Stimulated activated memory B cell treated with anti-CD40 and anti-IgM and Interleukin-4, amounts not matched to agents 10 μg/mL and 1 μg/mL and 100 μg/mL, for 72 hours (primary cell): ENCODE results near the gene ABCB1.

Experiments
- ATAC-seq: fragments of 150-1000 bp; cut with Tn5 transposase; 2 replicates; pipeline ENCODE4 v1.10.0; 2021
- H3K27ac Mint-ChIP-seq: one replicate; pipeline ENCODE4 v1.8.0; 2022; ENCODE audit warnings: mild to moderate bottlenecking, mixed read lengths
- H3K27me3 Mint-ChIP-seq: one replicate; pipeline ENCODE4 v1.8.0; 2022; ENCODE audit warnings: mixed read lengths
- H3K36me3 Mint-ChIP-seq: one replicate; pipeline ENCODE4 v1.8.0; 2022; ENCODE audit warnings: mixed read lengths
- H3K4me1 Mint-ChIP-seq: one replicate; pipeline ENCODE4 v1.8.0; 2022; ENCODE audit warnings: mixed read lengths
- H3K4me3 Mint-ChIP-seq: one replicate; pipeline ENCODE4 v1.8.0; 2022; ENCODE audit warnings: mild to moderate bottlenecking, moderate library complexity, mixed read lengths
- H3K9me3 Mint-ChIP-seq: one replicate; pipeline ENCODE4 v1.8.0; 2022; ENCODE audit warnings: mixed read lengths

Gene ABCB1

DNA sequence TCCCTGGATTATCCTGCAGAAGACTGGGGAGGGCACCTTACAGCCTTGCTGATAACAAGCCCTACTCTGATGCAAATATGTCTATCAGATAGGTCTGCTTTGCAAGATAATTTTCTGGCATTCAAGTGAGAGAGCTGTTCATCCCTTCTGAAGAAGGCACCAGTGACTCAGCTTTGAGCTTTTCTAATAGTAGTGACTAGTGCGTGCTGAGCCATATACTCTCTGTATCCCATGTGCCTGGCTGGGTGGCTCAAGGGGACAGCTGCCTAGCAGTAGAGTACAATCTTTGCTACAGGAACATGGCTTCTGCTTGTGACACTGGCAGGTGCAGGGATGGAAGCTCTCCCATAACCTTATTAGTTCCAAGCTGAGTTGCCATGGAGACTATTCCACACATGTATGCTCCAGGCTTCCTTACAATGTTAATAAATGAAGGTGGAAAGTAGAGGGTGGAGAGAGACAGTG lies 90.2 kb downstream of the ABCB1 start:
- ATAC-seq = peak; percentile 31
- H3K4me3 Mint-ChIP-seq = no peak overlapping the region
- no peak overlapping the region for H3K27ac Mint-ChIP-seq
- H3K9me3 Mint-ChIP-seq = no peaks in the 10 kb centered on the region
- peaks cover 16% of the 10 kb centered on the region for H3K4me1 Mint-ChIP-seq
- peaks cover 6% of the 10 kb centered on the region for H3K36me3 Mint-ChIP-seq
- H3K27me3 Mint-ChIP-seq = no peaks in the 10 kb centered on the region

DNA sequence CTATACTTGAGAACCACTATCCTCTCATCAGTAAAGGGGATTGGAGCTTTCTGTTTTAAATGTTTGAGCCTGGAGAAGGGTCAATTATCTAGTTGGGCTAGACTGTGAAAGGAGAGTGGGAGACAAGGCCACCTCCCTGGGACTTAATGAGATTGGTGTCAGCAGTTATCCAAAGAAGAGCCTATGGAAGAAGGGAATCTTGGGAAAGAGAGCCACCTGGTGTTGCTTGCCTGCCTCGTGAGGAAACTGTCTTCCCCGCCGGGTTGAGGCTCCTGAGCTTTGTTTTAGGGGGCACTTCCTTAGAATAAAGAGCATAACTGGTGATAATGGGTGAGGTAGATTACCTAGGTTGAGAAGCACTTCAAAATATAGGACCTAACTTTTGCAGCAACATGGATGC lies 93.2 kb downstream of the ABCB1 start:
- H3K36me3 Mint-ChIP-seq = no peaks in the 10 kb centered on the region
- no peaks in the 10 kb centered on the region for H3K9me3 Mint-ChIP-seq
- ATAC-seq = no peak
- no peaks in the 10 kb centered on the region for H3K27me3 Mint-ChIP-seq
- H3K4me3 Mint-ChIP-seq = no peak overlapping the region
- H3K4me1 Mint-ChIP-seq = peaks cover 16% of the 10 kb centered on the region
- H3K27ac Mint-ChIP-seq = no peak overlapping the region

DNA sequence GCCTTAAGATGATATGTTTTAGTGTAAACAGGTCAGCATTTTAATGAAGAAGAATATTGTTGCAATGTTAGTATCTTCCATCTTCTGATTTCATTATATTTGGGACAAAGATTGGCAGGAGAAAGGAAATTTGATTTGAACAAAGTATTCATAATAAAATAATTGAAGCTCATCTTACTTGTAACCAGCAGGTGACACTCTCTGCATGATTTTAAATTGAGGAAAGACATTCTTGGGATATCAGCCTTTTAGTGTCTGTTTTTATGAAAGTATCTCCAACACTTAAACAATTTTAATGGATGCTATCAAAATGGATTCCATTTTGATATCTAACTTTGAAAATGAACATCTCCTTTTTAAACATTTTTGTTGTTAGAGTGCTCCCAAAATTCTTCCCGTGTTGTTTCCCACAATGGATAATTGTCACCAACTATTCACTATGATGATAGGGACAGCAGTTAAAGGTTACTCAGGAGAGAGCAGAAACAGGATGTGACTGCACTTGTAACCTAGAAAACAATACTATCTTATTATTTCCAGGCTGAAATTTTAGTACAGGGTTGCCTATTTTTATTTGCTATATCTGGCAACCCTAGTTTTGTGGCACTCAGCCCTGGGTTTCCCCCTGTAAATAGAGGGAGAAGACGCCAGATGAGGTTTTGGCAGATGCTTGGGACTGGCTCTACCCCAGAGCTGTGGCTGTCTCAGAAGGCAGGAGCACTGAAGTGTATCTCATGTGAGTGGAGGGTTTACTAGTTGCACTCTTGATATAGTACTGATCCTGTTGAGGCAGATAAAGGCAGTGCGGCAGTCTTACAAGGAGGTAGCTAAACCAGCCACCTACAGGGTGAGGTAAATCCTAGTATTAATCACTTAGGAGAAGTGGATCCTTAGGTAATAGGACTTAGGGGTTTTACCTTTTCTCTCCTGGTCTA lies 94.2 kb downstream of the ABCB1 start:
- H3K36me3 Mint-ChIP-seq = no peaks in the 10 kb centered on the region
- ATAC-seq = no peak

DNA sequence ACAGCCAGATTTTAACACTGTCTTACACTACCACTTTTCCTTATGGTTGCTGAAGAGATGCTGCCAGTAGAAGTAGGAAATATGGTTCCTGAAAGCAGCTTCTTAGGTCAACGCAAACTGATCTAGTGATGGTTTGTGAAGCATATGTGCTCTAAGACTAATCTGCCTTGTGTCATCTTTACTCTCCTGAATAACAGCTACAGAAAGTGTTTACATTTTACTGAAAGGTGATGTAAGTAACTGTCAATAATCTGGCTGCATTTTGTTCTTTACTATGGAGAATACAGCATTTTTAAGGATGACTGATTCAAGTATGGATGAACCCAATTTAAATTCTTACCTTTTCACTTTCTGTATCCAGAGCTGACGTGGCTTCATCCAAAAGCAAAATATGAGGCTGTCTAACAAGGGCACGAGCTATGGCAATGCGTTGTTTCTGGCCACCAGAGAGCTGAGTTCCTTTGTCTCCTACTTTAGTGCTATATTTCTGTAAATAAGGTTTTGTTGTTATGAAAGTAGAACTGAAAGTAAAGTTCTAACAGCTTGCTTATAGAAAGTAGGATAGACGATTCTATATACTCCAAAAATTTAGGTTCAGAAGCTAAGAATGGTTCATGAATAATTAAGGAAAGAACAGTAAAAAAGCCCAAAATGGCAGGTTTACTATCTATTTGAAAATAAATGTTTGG lies 95.0 kb downstream of the ABCB1 start:
- Mint-ChIP-seq H3K4me1 (peaks cover 16% of the 10 kb centered on the region), H3K4me3 (no peak overlapping the region), H3K36me3 (no peaks in the 10 kb centered on the region), H3K27ac (peak overlapping the region; percentile 32), H3K27me3 (no peaks in the 10 kb centered on the region), H3K9me3 (no peaks in the 10 kb centered on the region)
- ATAC-seq = no peak

More for the DNA sequence above, 94.2 kb downstream of the ABCB1 start:
- peak overlapping the region; percentile 50 for H3K27ac Mint-ChIP-seq
- no peaks in the 10 kb centered on the region for H3K9me3 Mint-ChIP-seq
- H3K27me3 Mint-ChIP-seq = no peaks in the 10 kb centered on the region
- H3K4me3 Mint-ChIP-seq = no peak overlapping the region
- H3K4me1 Mint-ChIP-seq = peaks cover 16% of the 10 kb centered on the region

DNA sequence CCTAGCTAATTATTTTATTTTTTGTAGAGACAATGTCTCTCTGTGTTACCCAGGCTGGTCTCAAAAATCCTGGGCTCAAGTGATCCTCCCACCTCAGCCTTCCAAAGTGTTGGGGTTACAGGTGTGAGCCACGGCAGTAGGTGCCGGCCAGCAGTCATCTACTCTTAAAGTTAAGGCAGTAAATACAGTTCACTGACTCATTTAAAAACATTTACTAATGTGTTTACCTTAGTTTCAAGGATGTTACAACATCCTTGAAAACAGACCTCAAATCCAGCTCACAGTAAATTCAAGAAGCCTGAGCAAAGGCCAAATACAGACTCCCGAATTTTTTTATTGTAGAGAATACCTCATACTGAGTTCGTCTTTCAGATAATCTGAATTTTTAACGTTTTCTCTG lies 95.6 kb downstream of the ABCB1 start:
- no peaks in the 10 kb centered on the region for H3K27me3 Mint-ChIP-seq
- ATAC-seq = no peak
- H3K36me3 Mint-ChIP-seq = no peaks in the 10 kb centered on the region
- H3K4me3 Mint-ChIP-seq = no peak overlapping the region
- H3K27ac Mint-ChIP-seq = no peak overlapping the region
- no peaks in the 10 kb centered on the region for H3K9me3 Mint-ChIP-seq
- H3K4me1 Mint-ChIP-seq = peaks cover 16% of the 10 kb centered on the region

DNA sequence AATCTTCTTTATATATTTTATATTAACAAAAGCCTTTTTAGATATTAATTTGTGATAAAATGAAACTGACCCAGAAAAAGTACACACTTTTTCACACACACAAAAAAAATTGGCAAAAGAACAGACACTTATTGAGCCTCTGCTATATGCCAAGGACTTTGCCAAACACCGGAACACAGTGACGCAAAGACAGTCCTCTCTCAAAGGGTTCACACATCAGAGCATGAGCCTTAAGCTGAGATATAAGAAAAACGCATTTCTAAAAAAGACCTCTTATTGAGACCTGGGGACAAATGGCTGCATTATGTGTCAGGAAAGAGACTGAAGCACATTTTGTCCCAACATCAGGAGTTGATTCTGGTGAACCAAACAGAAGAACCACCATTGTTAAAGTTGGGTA lies 101.2 kb downstream of the ABCB1 start:
- Mint-ChIP-seq H3K4me3 (no peak overlapping the region), H3K27me3 (no peaks in the 10 kb centered on the region), H3K4me1 (peaks cover 15% of the 10 kb centered on the region), H3K9me3 (no peaks in the 10 kb centered on the region), H3K27ac (no peak overlapping the region), H3K36me3 (no peaks in the 10 kb centered on the region)
- no peak for ATAC-seq

DNA sequence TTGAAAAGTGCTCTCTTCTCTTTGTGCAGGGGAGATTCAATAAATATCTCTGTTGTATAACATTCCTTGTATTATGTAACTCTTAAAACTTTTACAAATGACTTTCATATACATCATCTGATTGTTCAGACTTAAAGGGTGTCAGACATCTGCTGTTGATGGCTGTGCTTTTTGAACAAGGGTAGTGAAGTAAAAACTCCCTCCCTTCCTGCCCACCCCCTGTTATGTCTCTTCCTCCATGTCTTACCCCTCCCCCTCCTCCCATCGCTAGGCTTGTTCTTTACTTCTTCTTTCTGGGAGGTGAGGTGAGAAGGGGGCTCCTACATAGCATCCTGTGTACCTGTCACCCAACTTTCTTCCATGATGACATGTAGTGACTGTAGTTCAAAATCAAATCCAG lies 101.8 kb downstream of the ABCB1 start:
- ATAC-seq = peak; percentile 51
- H3K4me3 Mint-ChIP-seq = no peak overlapping the region
- H3K27me3 Mint-ChIP-seq = no peaks in the 10 kb centered on the region
- H3K27ac Mint-ChIP-seq = no peak overlapping the region
- no peaks in the 10 kb centered on the region for H3K36me3 Mint-ChIP-seq
- H3K4me1 Mint-ChIP-seq = peaks cover 15% of the 10 kb centered on the region
- no peaks in the 10 kb centered on the region for H3K9me3 Mint-ChIP-seq

DNA sequence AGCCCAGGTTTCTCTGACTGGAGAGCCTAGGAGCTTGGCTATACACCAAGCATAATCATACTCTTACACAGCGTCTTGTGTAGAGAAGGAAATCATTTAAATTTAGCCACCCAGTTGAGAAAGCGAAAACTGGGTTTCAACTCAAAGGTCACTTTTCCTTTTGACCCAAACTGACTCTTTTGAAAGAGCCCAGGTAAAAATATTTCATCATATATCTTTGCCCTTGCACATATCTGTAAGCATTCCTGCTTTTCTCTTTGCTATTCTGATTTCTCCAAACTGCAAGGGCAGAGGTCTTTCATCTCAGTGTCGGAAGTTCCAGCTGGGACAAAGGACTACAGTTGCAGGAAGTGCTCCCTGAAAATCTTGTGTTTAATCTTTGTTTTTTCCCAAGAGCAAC lies 103.2 kb downstream of the ABCB1 start:
- ATAC-seq = no peak
- Mint-ChIP-seq H3K4me3 (no peak overlapping the region), H3K27me3 (no peaks in the 10 kb centered on the region), H3K9me3 (no peaks in the 10 kb centered on the region), H3K27ac (no peak overlapping the region), H3K4me1 (peaks cover 15% of the 10 kb centered on the region), H3K36me3 (no peaks in the 10 kb centered on the region)

DNA sequence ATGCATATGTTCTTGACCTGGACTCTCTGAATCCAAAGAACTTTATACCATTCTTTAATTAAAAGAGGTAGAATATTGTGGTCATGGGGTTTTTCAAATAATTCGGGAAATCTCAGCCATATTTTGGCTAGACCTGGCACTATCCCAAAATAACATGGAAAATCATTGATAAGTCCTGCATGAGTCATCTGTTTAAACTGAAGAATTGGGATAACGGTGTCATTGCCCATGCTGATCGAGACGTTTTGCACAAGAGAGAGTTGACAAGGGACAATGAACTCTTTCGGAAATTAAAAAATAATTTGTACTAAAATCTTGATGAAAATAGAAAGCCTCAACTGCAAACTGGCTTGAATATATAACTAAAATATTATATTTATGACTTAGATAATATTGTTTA lies 105.3 kb downstream of the ABCB1 start:
- Mint-ChIP-seq H3K27me3 (no peaks in the 10 kb centered on the region), H3K9me3 (peaks cover 3% of the 10 kb centered on the region), H3K4me3 (no peak overlapping the region), H3K27ac (no peak overlapping the region), H3K36me3 (no peaks in the 10 kb centered on the region), H3K4me1 (peaks cover 15% of the 10 kb centered on the region)
- no peak for ATAC-seq

DNA sequence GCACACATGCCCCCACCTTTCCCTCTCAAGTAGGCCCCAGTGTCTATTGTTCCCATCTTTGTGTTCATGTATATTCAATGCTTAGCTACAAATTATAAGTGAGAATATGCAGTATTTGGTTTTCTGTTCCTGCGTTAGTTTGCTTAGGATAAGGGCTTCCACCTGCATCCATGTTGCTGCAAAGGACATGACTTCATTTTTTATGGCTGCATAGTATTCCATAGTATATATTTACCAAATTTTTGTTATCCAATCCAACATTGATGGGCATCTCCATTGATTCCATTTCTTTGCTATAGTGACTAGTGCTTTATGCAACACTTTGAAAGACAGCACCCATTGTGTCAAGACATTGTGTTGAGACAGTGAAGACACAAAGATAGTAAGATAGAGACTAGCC lies 106.2 kb downstream of the ABCB1 start:
- Mint-ChIP-seq H3K9me3 (peaks cover 3% of the 10 kb centered on the region), H3K4me3 (no peak overlapping the region), H3K27ac (no peak overlapping the region), H3K36me3 (no peaks in the 10 kb centered on the region), H3K27me3 (no peaks in the 10 kb centered on the region), H3K4me1 (peaks cover 15% of the 10 kb centered on the region)
- no peak for ATAC-seq

DNA sequence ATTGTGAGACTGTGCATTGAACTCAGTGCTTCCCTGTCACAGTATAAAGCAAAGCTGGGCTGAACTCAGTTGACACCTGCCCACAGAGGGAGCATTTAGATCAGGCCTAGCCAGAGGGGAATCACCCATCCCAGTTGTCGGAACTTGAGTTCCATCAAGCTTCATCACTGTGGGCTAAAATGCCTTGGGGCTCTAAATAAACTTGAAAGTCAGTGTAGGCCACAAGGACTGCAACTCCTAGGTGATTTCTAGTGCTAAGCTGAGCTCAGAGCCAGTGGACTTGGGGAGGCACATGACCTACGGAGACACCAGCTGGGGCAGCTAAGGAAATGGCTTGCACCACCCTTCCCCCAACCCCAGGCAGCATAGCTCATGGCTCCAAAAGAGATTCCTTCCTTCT lies 117.6 kb downstream of the ABCB1 start:
- H3K9me3 Mint-ChIP-seq = no peaks in the 10 kb centered on the region
- H3K4me1 Mint-ChIP-seq = peaks cover 6% of the 10 kb centered on the region

DNA sequence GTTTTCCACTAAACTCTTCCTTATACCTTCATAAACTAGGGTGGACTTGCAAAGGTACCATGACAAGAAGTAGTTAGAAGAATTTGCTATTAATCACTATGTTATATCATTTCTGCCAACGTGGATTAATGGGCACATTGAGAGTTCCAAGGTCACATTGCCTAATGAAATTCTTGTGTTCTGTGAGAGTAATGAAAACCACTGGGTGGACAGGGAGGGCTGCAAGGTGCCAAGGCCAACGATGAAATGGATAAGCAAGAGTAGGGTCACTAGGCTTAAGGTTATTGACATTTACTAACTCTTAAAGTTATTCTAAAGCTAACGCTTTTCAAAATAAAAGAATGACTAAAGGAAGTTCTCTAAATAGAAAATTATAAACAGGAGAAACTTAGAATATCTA lies 118.6 kb downstream of the ABCB1 start:
- no peak for ATAC-seq
- no peak overlapping the region for H3K27ac Mint-ChIP-seq
- no peaks in the 10 kb centered on the region for H3K36me3 Mint-ChIP-seq
- no peak overlapping the region for H3K4me3 Mint-ChIP-seq
- H3K9me3 Mint-ChIP-seq = no peaks in the 10 kb centered on the region
- H3K4me1 Mint-ChIP-seq = peaks cover 6% of the 10 kb centered on the region
- H3K27me3 Mint-ChIP-seq = no peaks in the 10 kb centered on the region

More for the DNA sequence above, 117.6 kb downstream of the ABCB1 start:
- Mint-ChIP-seq H3K4me3 (no peak overlapping the region), H3K27ac (no peak overlapping the region), H3K36me3 (no peaks in the 10 kb centered on the region), H3K27me3 (no peaks in the 10 kb centered on the region)
- ATAC-seq = no peak

DNA sequence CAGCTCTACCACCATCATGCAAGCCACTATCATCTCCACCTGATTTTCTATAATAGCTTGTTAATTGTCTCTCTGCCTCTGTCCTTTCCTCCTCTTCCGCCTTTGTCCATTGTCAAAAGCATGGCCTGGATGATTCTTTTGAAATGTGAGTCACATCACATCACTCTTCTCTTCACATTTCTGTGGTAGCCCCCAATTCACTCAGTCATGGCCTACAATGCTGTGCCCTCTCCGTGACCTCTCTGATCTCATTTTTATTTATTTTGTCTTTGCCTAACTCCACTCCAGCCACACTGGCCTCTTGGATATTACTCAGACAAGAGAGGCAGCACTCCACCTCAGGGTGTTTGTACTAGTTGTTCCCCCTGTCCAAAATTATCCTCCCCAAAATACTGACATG lies 120.3 kb downstream of the ABCB1 start:
- H3K27me3 Mint-ChIP-seq = no peaks in the 10 kb centered on the region
- ATAC-seq = no peak
- no peaks in the 10 kb centered on the region for H3K36me3 Mint-ChIP-seq
- no peak overlapping the region for H3K4me3 Mint-ChIP-seq
- H3K4me1 Mint-ChIP-seq = peaks cover 13% of the 10 kb centered on the region
- H3K9me3 Mint-ChIP-seq = no peaks in the 10 kb centered on the region
- no peak overlapping the region for H3K27ac Mint-ChIP-seq

DNA sequence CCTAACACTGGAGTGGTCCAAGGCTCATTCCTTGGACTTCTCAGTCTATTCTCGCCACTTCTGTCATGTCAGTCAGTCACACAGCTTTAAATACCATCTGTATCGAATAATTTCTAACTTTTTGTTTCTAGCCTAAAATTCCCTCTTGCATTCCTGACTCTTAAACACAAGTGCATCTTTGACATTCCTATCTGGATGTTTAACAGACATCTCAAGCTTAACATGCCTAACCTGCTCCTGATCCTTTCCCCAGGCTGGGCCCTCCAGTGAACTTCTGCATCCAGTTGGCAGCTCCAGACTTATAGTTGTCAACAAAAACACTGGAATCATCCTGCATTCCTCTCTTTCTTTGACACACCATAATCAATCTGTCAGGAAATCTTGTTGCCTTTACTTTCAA lies 120.7 kb downstream of the ABCB1 start:
- H3K9me3 Mint-ChIP-seq = no peaks in the 10 kb centered on the region
- no peak overlapping the region for H3K4me3 Mint-ChIP-seq
- no peaks in the 10 kb centered on the region for H3K36me3 Mint-ChIP-seq
- no peak for ATAC-seq
- H3K27ac Mint-ChIP-seq = no peak overlapping the region
- no peaks in the 10 kb centered on the region for H3K27me3 Mint-ChIP-seq
- peaks cover 14% of the 10 kb centered on the region for H3K4me1 Mint-ChIP-seq

DNA sequence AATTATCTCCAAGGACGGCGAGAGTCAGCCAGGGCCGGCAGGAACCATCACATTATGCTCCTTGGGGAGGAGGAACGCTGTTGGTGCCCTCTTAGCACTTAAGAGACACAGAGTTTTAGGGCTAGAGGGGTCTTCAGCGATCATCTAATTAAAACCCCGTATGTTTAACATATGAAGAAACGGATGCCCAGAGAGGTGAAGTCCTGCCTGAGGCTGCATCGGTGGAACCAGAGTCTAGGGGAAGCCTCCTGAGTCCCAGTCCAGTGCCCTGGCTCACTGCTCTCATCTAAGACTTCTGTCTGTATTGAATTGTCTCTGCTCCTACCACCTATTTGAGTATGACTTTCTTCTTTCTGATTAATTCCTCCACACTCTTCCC lies 124.5 kb downstream of the ABCB1 start:
- no peak for ATAC-seq
- Mint-ChIP-seq H3K27ac (peak overlapping the region; percentile 86), H3K4me1 (peaks cover 29% of the 10 kb centered on the region), H3K27me3 (no peaks in the 10 kb centered on the region), H3K9me3 (no peaks in the 10 kb centered on the region), H3K4me3 (peak overlapping the region; percentile 68), H3K36me3 (no peaks in the 10 kb centered on the region)
